ENCODE data around the gene ULBP2.
"Not testable (repeated sequence)": the region's sequence is repeated elsewhere in the genome, so short reads cannot be mapped to it uniquely, and the experiment has no call there.

Gene ULBP2, protein sequence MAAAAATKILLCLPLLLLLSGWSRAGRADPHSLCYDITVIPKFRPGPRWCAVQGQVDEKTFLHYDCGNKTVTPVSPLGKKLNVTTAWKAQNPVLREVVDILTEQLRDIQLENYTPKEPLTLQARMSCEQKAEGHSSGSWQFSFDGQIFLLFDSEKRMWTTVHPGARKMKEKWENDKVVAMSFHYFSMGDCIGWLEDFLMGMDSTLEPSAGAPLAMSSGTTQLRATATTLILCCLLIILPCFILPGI

DNA sequence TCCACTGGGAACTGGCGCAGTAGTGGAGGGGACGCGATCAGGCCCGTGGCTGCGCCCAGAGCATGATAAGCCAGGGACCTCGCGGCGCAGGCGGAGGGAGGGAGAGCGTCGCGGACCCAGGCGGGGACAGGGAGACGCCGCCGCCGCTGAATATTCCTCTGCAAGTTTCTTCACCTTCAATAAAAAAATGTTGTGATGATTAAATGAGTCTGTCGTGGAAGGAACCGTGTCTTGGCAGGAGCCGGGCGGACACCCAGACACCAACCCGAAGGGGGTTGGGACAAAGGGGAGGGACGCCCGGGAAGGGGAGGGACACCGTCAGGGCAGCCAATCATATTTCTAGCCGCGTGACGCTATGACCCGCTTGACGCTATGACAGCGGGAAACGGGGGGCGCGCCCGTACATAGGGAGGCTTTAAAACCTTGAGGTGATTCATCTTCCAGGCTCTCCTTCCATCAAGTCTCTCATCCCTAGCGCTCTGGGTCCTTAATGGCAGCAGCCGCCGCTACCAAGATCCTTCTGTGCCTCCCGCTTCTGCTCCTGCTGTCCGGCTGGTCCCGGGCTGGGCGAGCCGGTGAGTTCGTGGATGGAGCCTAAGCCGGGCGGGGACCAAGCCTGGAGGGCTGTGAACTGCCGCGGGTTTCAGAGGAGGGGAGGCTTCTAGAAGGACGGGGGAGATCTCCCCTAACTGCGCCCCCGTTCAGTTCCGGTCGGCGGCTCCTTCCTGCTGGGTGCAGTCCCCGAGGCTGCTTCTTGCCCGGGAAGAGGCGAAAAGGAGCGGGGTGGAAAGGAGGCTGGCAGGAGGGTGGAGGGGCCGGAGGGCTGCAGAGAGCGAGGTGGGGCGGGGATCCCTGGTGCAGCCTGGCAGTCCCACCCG lies at the start of gene ULBP2:
Gene ULBP2 (plus strand): TSS at position 432 of the 878 bp plus-strand sequence. CDS start 59 bp downstream, at position 491.
- DNase-seq (ENCODE audit: low spot score), result peak; percentile 70

DNA sequence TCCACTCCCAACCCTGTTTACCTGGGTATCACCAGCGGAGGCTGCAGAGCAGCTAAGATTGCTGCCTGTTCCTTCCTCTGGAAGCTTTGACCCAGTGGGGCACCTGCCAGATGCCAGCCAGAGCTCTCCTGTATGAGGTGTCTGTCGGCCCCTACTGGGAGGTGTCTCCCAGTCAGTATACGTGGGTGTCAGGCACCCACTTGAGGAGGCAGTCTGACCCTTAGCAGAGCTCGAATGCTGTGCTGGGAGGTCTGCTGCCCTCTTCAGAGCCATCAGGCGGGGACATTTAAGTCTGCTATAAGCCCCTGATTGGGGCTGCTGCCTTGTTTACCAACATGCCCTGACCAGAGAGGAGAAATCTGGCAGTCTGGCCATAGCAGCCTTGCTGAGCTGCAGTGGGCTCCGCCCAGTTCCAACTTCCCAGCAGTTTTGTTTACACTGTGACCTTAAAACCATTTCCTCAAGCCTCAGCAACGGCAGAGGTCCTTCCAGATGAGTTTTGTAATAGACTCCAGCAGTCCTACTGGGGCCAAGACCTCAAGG lies 46.7 kb upstream of the ULBP2 start:
- peak; percentile 17 for DNase-seq (ENCODE audit: low spot score)

DNA sequence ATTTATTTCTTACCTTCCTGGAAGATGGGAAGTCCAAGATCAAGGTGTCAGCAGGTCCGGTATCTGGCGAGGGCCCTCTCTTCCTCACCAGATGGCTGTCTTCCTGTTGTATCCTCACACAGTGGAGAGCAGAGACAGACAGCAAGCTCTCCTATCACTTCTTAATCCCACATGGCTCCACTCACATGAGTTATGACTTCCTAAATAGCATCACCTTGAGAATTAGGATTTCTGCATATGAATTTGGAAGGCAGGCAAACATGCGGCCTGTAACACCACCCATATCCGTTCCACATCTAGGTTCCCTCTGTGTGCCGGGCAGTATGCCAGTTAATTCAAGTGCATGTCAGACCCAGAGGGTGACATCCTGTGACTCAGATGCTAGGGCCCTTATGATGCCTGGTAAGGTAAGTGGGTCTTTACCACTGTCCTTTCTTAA lies 46.0 kb upstream of the ULBP2 start:
- DNase-seq (ENCODE audit: low spot score), result peak; percentile 50

DNA sequence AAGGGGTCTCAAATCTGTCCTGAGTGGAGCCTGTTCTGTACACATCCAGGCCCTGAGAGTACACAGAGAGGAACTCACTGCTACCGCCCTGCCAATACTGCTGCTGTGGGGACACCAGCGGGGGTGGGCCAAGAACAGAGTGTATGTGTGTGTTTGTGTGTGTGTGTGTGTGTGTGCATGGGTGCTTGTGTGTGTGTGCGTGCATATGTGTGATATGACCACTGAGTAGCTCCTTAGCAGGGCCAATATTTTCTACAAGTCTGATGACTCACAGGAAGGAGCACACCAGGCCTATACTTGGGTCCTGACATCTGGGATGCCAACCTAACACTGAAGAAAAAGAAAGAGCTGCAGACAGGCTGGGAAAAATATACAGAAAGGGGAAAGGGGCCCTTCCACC lies 45.3 kb upstream of the ULBP2 start:
- no peak for DNase-seq (ENCODE audit: low spot score)

DNA sequence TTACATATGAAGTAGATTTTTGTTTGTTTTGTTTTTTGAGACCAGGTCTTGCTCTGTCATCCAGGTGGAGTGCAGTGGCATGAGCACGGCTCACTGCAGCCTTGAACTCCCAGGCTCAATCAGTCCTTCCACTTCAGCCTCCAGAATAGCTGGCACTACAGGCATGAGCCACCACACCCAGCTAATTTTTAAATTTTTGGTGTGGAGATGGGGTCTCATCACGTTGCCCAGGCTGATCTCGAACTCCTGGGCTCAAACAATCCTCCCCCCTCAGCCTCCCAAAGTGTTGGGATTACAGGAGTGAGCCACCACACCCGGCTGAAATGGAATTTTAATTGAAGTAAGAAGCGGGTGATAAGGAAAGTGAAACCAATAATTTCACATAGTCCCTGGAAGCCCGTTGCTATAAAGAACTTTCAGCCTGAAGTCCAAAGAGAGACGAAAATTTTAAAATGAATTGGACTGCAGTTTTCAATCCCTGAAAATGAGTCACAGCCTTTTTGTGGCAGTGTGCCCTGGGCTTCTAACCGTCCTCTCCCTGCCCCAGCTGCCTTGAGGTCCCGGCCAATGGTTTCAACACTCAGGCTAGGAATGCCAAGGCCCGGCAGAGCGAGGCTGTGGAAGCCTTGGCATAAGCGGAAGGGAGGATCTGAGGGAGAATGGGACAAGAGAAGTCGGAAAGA lies 44.7 kb upstream of the ULBP2 start:
- DNase-seq (ENCODE audit: low spot score), result no peak

DNA sequence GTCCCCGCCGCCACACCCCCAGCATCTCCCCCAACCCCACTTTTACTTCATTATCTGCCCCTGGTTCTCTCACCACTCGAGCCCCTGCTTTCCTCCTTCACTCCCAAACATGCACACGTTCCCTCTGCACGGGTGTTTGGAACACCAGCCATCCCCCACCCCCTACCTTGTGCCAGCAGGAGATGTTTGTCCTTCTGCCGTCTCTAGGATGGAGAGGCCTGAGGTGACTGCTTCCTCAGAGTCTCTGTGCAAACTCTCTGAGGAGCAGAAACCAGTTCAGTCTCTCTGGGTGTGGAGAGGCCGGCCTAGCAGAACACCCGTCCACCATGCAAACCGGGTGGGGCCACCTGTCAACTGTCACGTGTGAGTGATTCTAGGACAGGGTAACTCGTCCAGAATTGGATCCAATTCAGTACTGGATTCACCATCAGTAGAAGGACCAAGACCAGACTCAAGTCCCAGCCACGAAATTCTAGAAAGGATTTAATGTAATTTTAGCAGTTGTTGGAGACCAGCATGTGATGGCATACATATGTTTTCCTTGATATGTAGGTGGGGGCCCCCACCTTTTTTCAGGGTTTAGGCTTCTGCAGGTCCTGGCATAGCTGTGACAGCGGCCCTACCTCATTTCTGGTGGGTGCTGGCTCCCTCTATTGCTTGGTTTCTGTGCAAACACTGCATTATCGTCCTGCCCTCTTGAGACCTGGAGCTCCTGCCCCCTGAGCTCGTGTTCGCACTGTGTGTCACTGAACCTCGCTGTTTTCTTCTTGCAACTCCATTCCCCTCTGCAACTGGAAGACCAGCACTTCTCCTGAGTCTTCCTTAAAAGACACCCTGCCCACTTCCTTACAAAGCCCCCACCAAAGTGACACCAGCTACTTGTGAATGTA lies 43.7 kb upstream of the ULBP2 start, which contains the start of gene RAET1E:
Gene RAET1E (minus strand): TSS at position 259 of the 890 bp plus-strand sequence. CDS start 7,212 bp downstream, outside the sequence.
- no peak for DNase-seq (ENCODE audit: low spot score)

DNA sequence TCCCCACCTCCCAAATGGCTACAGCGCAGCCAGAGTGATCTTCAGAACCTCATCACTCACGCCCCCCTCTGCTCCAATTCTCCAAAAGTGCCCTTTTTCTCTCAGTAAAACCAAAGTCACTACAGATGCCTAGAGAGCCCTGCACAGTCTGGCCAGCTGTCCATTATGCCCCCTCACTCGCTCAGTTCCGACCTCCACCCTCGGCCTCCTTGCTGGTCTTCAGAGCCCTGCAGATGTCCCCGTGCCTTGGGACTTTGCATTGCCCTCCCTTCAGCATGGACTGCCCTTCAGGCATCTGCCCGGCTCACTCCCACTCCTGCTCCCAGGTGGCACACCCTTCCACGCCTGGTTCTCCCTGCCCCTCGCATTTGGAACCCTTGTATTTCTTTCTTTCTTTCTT lies 42.8 kb upstream of the ULBP2 start:
- no peak for DNase-seq (ENCODE audit: low spot score)

DNA sequence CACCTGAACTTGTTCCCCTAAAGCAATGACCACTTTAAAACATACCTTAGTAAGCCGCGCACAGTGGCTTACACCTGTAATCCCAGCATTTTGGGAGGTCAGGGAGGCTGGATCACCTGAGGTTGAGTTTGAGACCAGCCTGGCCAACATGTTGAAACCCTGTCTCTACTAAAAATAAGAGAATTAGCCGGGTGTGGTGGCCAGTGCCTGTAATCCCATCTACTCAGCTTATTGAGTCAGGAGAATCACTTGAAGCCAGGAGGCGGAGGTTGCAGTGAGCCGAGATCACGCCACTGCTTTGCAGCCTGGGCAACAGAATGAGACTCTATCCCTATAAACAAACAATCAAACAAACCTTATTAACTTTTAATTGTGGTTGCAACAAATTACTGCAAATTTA lies 42.3 kb upstream of the ULBP2 start:
- DNase-seq (ENCODE audit: low spot score), result no peak

DNA sequence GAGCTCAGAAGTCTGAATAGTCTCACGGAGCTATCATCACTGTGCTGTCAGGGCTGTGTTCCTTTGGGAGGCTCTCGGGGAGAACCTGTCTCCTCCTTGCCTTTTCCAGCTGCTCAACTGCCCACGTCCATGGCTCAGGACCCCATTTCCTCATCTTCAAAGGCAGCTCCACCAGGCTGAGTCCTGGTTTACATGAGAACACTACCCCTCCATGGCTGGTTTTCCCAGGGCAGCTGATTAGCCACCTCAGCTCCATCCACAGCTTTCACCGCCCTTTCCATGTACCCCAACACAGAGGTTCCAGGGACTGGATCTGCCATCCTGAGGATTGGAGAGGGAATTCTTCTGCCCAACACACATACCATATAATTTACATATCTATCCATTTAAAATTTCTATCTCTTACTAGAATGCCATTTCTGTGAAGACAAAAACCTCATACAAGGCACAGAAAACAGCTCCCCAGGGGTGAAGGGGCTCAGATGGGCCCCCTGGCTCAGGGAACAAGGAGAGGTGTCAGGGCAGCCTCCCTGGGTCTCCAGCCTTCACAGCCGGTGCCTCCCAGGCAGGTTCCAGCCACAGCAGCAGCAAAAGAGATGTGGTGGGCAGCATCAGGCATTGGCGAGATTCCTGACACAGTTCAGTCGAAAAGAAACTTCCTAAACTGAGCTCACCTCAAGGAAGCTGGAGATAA lies 41.7 kb upstream of the ULBP2 start:
- DNase-seq (ENCODE audit: low spot score), result no peak

DNA sequence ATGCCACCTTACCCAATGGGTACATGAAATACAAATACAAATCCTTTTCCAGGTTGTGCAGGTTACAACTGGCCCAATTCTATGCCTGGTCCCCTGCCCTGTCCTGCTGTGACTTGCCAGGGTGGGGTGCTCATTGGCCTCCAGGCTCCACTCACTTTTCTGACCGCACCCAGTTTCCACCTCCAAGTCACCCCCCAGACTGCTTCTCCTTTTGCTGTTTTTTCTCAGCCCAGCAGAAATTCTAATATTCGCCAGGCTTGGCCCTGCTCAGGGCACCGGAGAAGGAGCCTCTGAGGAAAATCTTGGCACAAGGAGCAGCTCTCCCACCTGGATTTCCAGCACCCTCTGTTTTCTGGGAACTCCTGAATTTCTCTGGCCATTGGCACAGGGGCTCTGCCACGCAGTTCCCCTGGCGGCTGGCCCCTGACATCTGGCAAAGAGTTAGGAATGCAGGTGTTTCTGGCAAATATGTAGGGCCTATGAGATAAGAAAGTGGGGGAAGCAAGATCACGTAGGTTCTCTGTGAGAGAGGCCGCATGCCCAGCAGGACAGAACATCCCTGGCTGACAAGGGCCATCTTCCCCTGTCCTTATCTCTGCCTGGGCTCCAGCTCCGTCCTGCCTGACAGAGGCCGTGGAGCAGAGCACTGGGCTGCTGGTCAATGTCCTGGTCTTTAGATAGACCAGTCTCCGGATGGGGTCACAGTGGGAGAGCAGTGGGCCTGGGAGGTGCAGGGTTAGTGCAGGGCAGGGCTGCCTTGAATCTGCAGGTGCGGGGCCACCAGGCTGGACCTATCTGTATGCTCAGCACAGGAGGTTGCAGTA lies 41.0 kb upstream of the ULBP2 start:
- no peak for DNase-seq (ENCODE audit: low spot score)

DNA sequence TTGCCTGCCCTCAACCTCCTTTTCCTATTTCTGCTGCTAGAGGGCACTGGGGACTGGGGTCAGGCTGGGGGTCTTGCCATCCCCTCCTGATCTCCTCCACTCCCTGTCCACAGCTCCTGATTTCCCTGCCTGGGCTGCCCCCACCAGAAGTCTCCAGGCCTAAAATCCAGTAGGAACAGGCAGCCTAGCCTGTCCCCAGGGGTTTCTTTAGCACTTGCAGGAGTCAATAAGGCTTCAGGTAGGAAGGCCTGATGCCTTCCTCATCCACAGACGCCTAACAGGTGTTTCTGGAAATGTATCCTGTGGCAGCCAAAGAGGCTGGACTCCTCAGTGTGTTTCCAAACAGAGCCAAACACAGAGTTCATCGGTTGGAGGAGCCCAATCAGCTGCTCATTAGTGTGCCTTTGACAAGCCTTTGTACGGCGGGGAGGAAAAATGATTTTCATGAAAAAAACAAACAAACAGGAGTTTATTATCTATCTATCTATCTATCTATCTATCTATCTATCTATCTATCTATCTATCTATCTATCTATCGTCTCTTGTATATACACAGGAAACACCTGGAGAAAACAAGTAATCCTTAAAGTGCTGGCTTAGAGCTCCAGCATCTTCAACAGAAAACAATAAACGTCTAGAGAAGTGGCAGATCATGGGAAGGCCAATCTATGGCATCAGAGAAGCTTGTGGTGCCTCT lies 40.2 kb upstream of the ULBP2 start:
- DNase-seq (ENCODE audit: low spot score), result no peak

DNA sequence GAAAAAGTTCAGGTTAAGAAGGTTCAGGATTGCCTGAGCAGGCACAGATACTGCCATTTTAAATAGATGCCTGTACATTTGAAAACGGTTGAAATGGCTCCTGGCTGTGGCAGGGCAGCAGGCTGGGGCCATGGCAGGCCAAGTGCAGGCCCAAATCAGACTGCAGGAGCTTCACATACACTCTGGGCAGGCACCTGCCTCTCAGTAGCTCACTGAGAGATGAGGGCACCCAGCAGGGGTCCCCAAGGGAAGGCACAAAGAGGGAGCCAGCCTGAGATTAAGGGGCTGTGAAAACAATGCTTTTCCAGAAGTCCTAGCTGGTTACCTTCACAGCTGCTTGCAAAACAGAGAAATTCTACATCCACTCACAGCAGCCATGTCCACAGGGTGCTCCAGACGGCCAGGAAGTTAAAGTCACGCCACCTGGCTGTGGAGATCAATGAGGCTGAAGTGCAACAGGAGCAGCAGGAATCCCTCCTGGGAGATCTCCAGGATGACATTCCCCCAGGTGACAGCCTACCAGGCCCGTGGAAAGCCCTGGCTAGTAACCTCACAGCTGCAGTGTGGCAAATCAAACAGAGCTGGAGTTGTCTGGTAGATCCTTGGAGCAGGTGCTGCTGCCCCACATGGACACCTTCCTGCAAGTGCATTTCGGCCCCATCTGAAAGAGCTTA lies 37.7 kb upstream of the ULBP2 start:
- no peak for DNase-seq (ENCODE audit: low spot score)

DNA sequence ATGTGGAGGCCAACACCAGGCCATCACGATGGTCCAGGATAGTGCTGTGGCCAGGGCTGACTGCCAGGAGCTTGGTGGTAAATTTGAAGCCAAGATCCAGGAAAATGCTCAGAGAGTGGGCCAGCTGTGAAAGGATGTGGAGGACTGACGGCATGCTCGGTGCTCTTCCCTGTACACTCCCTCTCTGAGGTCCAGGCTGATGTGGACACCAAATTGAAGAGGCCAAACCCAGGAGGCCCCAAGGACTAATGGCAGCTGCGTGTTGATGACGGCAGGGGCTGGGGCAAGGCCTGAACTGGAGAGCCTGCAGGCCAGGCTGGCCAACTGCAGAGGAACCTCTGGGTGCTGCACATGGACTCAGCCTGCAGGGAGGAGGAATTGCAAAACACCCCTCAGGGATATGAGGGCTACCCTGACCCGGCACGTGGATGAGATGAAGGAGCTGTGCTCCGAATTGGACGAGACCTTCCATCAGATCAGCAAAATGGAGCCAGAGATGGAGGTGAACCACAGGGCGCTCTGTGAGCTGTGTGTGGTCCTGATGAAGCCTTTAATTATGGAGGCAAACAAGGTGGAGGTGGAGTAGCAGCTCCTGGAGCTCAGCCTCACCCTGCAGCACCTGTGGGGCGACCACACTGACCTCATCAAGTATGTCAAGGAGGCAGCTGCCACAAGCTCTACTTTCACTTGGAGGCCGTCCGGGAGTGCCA lies 37.0 kb upstream of the ULBP2 start:
- no peak for DNase-seq (ENCODE audit: low spot score)

DNA sequence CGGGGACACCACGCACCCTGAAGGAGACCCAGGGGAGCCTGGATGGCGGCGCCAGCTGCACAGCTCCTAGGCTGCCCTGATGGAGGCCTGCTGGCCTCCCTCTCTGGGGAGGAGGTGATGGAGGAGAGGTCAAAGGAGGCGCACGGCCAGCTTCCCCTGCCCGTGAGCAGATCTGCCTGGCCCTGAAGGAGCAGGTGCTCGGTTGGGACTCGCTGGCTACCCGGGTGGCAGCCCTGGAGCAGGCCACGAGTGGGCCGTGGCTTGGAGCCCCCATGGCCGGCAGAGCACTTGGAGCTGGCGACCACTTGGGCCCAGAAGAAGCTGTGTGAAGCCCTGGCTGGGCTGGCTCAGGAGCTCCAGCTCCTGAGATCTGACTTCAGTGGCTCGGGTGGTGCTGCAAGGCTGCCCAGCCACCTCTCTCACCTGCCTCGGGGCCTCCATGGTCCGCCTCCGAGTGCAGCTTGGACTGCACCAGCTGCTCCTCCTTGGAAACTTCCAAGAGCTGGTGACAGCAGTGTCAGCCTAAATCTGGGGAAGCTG lies 36.4 kb upstream of the ULBP2 start:
- DNase-seq (ENCODE audit: low spot score), result no peak

DNA sequence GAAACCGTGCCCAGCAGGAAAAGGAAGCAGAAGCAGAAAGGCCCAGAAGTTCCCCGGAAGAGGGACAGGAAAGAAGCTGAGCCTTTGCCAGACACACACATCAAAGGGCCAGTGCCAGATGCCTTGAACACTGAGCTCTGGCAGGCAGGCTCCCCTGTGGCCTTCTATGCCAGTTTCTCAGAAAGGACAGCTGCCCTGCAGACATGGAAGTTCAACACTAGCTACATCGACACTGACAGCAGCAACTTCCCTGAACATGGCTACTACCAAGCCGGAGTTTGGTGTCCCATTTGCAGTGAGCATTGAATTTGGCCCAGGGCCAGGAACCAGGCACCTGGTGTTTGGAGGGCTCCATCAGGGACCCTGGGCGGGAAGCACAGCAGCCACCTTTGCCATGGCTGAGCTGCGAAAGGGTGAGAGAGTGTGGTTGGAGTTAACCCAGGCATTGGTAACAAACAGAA lies 35.9 kb upstream of the ULBP2 start:
- no peak for DNase-seq (ENCODE audit: low spot score)

DNA sequence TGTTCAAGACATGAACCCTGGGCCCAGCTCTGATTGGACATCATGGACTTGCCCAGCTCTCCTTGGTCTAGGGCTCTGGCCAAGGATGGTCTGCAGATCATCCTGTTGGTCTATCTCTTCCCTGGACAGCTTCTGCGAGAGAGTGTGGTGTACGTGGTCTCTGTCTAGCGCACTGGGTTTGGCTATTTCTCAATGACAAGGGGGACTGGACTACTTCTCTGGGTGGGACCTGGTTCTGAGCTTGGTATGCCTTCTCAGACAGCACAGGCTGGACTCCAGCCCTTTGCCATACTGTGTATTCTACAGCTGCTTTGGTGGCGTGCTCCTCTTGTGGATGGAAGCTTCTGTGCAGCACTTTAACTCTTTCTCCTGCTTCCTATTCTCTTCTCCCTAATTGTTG lies 35.4 kb upstream of the ULBP2 start:
- DNase-seq (ENCODE audit: low spot score), result no peak

DNA sequence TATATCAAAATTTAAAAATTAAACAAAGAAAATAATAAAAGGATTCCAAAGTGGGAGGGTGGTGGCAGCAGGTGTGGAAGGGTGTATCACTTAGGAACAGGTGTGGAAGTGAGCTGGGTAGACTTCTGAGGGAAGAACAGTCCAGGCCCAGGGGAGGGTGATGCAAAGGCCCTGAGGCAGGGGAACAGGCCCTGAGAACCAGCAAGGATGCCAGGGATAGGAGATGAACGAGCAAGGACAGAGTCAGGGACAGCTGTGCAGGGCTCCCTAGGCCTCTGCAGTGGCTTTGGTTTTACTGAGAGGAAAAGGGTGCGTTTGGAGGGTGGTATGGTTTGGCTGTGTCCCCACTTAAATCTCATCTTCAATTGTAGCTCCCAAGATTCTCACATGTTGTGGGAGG lies 34.5 kb upstream of the ULBP2 start:
- no peak for DNase-seq (ENCODE audit: low spot score)

DNA sequence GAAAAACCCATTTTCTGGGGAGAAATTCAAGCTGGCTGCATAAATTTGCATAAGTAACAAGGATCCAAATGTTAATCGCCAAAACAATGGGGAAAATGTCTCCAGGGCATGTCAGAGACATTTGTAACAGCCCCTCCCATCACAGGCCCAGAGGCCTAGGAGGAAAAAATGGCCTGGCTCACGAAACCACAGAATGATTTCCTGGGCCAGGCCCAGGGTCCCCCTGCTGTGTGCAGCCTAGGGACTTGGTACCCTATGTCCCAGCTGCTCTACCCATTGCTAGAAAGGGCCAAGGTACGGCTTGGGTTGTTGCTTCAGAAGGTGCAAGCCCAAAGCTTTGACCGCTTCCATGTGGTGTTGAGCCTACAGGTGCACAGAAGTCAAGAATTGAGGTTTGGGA lies 33.3 kb upstream of the ULBP2 start:
- not testable (repeated sequence) for DNase-seq (ENCODE audit: low spot score)

Measured in hematopoietic multipotent progenitor cell treated with erythropoietin and hydrocortisone succinate and interleukin-3 and kit ligand, for 17 days (in vitro differentiated cells).